GM21723 (cell line): ENCODE results near the gene EPHA3.

ENCODE experiments used
- ATAC-seq: cut with Tn5 transposase; IDR thresholded peaks from one replicate; pipeline ENCODE4 v1.9.1; 2021; ENCODE audit warnings: mild to moderate bottlenecking, moderate library complexity; ENCODE audit not compliant: unreplicated experiment

Gene EPHA3

GRCh38 chr3:89527736-89528305, 420.4 kb downstream of the EPHA3 start:
- no peak for ATAC-seq
